ENCODE measurements around the gene TENM4.

Gene TENM4

GRCh38 chr11:79342236-79342635 is 98.6 kb downstream of the TENM4 start:
- no peak for TF ChIP-seq CTCF (IDR thresholded peaks at IDR 0.05; ENCODE audit: borderline replicate concordance, insufficient read depth, low read depth, low read length)
- H3K4me3 ChIP-seq (ENCODE audit: low read depth, low read length): no peak overlapping the region

GRCh38 chr11:79340535-79340934 is 100.3 kb downstream of the TENM4 start:
- H3K4me3 ChIP-seq (ENCODE audit: low read depth, low read length): no peak overlapping the region
- no peak for TF ChIP-seq CTCF (IDR thresholded peaks at IDR 0.05; ENCODE audit: borderline replicate concordance, insufficient read depth, low read depth, low read length)

GRCh38 chr11:79336797-79337517 is 103.9 kb downstream of the TENM4 start:
- no peak for TF ChIP-seq CTCF (IDR thresholded peaks at IDR 0.05; ENCODE audit: borderline replicate concordance, insufficient read depth, low read depth, low read length)
- no peak overlapping the region for H3K4me3 ChIP-seq (ENCODE audit: low read depth, low read length)

- no peak overlapping the region for H3K4me3 ChIP-seq (ENCODE audit: low read depth, low read length)
- no peak for TF ChIP-seq CTCF (IDR thresholded peaks at IDR 0.05; ENCODE audit: borderline replicate concordance, insufficient read depth, low read depth, low read length)
Observed at GRCh38 chr11:79335681-79336080, 105.1 kb downstream of the TENM4 start.

- no peak overlapping the region for H3K4me3 ChIP-seq (ENCODE audit: low read depth, low read length)
- TF ChIP-seq CTCF (IDR thresholded peaks at IDR 0.05; ENCODE audit: borderline replicate concordance, insufficient read depth, low read depth, low read length): no peak
Observed at GRCh38 chr11:79333355-79333754, 107.5 kb downstream of the TENM4 start.

- H3K4me3 ChIP-seq (ENCODE audit: low read depth, low read length): no peak overlapping the region
- no peak for TF ChIP-seq CTCF (IDR thresholded peaks at IDR 0.05; ENCODE audit: borderline replicate concordance, insufficient read depth, low read depth, low read length)
Observed at GRCh38 chr11:79332017-79332416, 108.8 kb downstream of the TENM4 start.

- H3K4me3 ChIP-seq (ENCODE audit: low read depth, low read length): no peak overlapping the region
- no peak for TF ChIP-seq CTCF (IDR thresholded peaks at IDR 0.05; ENCODE audit: borderline replicate concordance, insufficient read depth, low read depth, low read length)
Observed at GRCh38 chr11:79331203-79331901, 109.5 kb downstream of the TENM4 start.

Measured in GM12875 (cell line).